IPS DF 6.9 (cell line): Measurements from ENCODE around the gene TMEM92.

Source experiments
- DNase-seq: peaks from one replicate; pipeline ENCODE4 v3.0.0-alpha.2; 2013; ENCODE audit warnings: low read depth, low spot score
- H3K27ac ChIP-seq: one replicate; pipeline ENCODE4 v1.5.1; 2013; ENCODE audit warnings: low read length, control low read depth
- H3K27me3 ChIP-seq: 2 replicates; pipeline ENCODE4 v1.6.1; 2013; ENCODE audit warnings: mild to moderate bottlenecking, low read length; ENCODE audit not compliant: control insufficient read depth, insufficient read depth
- H3K36me3 ChIP-seq: 2 replicates; pipeline ENCODE4 v1.6.1; 2013; ENCODE audit warnings: low read length; ENCODE audit not compliant: control insufficient read depth, insufficient read depth
- H3K4me1 ChIP-seq: 2 replicates; pipeline ENCODE4 v1.6.1; 2013; ENCODE audit warnings: low read length; ENCODE audit not compliant: control insufficient read depth, insufficient read depth
- H3K4me3 ChIP-seq: 2 replicates; pipeline ENCODE4 v1.5.1; 2013; ENCODE audit warnings: mild to moderate bottlenecking, low read length
- H3K9me3 ChIP-seq: 2 replicates; pipeline ENCODE4 v1.6.1; 2013; ENCODE audit warnings: low read length, inconsistent platforms; ENCODE audit not compliant: control insufficient read depth, insufficient read depth
- WGBS: extraction: QIAGEN DNeasy Blood & Tissue Kit; methylation state at CpG from one replicate; pipeline ENCODE4 v1.1.7; 2013; ENCODE audit warnings: mixed read lengths, missing lambda C conversion rate; ENCODE audit not compliant: insufficient read length, insufficient coverage; 5-methylcytosine and 5-hydroxymethylcytosine counted together

Gene TMEM92

DNA sequence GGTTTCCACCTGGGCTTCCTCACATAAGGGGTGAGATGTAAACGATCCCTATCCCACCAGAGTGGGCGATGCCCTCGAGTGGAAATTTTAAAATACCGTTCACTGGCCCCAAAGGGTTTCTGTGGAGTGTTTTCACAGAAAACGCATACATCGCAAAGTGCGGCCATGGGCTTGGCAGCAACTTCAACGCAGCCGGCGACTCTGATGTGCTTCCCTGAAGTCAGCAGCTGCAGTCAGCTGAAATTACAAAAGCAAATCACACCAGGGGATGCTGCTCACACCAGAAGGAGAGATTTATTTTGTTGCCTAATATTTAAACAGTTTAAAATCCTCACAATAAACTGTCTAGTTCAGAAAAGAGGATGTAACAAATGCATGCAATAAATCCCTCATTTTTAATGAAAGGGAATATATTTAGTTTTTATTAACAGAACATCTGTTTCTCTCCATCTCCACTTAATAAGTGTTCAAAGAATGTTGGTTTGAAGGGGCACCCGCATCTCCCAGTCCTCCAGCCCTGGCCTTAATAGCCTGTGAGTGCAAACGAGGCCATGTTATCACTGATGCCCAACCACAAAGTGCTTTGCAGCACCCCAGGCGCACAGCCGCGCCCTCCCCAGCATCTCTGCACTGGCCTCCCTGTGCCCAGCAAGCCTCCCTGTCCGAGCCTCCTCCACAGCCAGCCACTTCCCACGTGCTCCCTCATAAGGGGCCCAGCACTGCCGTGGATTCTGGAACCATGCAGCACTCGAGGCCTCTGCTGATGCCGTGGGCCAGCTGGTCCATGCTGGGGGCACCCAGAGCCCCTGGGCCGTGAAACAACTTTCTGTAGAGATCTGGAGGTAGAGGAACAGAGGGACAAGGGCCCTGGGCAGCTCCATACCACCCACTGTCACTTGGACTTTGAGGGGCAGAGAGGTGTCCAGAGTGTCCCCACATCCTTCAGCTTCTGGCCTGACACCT is 54.4 kb downstream of the TMEM92 start:
- Histone ChIP-seq H3K4me3 (no peak overlapping the region), H3K9me3 (no peaks in the 10 kb centered on the region), H3K36me3 (no peaks in the 10 kb centered on the region), H3K4me1 (no peaks in the 10 kb centered on the region), H3K27ac (no peak overlapping the region), H3K27me3 (no peaks in the 10 kb centered on the region)
- DNase-seq, result no peak
- WGBS, result no CpG with 5 or more reads among the region's 21 CpGs

DNA sequence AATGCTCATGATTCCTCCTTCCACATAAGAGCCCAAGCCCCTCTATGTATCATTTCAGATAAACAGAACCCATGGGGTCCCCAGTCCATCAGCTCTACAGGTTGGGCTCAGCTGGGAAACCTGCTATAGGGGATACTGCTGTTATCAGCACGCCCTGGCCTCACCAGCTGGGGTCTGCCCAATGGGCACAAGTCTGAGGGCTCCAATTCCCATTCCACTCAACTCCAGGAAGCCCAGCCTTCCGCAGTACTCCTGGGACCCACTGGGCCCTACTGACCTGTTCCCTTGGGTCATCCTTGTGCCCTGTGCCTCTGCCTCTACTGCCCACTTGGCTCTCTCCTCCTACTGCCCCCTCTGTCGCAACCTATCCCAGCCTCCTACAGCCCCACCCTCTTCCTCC is 55.5 kb downstream of the TMEM92 start:
- no peaks in the 10 kb centered on the region for H3K4me1 ChIP-seq
- no CpG with 5 or more reads among the region's 3 CpGs for WGBS
- no peak overlapping the region for H3K4me3 ChIP-seq
- H3K27me3 ChIP-seq, result no peaks in the 10 kb centered on the region
- no peaks in the 10 kb centered on the region for H3K36me3 ChIP-seq
- DNase-seq, result no peak
- no peaks in the 10 kb centered on the region for H3K9me3 ChIP-seq
- no peak overlapping the region for H3K27ac ChIP-seq

DNA sequence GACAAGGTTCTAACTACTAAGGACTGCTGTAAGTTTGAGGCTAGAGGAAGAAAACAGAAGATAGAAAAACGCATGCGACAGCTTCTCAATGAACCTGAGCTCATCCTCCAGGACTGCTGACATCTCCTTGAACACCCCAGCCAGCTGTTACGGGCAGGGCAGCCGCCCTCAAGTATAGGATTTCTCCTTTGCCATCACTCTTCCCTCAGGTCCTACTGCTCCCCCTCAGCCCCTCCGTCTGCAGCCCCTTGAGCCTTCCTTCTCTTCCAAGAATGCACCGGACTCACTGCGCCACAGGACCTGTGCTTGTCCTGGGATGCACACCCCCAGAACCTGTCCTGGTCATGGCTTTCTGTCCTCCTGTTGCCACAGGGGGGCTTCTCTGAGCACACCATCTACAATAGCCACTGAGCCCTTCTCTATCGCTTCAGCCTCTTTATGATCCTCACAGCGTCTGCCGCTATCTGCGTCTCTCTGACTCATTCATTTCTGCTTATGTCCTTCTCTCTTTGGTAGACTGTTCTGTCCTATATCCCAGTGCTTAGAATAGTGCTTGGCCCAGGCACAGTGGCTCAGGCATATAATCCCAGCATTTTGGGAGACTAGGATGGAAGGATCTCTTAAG is 56.0 kb downstream of the TMEM92 start:
- DNase-seq, result no peak
- H3K27me3 ChIP-seq, result no peaks in the 10 kb centered on the region
- H3K36me3 ChIP-seq, result no peaks in the 10 kb centered on the region
- no CpG with 5 or more reads among the region's 11 CpGs for WGBS
- no peaks in the 10 kb centered on the region for H3K9me3 ChIP-seq
- H3K4me3 ChIP-seq, result no peak overlapping the region
- no peak overlapping the region for H3K27ac ChIP-seq
- no peaks in the 10 kb centered on the region for H3K4me1 ChIP-seq
